Loucy (cell line): ENCODE data around the gene KSR1.
"Not testable (repeated sequence)": the region's sequence is repeated elsewhere in the genome, so short reads cannot be mapped to it uniquely, and the experiment has no call there.

ENCODE experiments used
- EZH2phosphoT487 ChIP-seq: fragments of 200-600 bp; IDR thresholded peaks from 2 replicates; pipeline ENCODE4 v1.6.1; 2018; ENCODE audit warnings: antibody characterized with exemption, mild to moderate bottlenecking, moderate library complexity, borderline replicate concordance
- TF ChIP-seq, protein P1 (sequence below): fragments of 200-600 bp; sonication (generic); conservative IDR thresholded peaks from 2 replicates; pipeline ENCODE4 v1.5.1; 2014; ENCODE audit warnings: mild to moderate bottlenecking, antibody characterized with exemption, low read length

DNA sequence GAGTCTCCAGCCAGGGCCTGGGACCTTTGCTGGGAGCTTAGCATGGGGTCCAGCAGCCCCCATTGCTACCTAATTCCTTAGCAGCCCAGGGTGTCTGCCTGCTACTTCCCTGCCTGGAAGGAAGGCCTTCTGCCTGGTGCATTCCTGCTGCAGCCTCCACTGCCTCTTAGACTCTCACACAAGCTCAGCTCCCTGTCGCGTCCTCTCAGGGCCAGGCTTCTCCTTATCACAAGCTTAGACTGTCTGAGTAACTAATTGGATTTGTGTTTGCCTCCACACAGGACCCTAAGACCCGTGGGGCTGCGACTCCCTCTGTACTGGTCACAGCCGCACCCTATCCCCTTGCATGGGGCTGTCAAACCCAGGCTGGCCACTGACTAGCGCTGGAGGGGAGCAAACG lies 181.6 kb downstream of the KSR1 start:
- TF ChIP-seq, protein P1, sequence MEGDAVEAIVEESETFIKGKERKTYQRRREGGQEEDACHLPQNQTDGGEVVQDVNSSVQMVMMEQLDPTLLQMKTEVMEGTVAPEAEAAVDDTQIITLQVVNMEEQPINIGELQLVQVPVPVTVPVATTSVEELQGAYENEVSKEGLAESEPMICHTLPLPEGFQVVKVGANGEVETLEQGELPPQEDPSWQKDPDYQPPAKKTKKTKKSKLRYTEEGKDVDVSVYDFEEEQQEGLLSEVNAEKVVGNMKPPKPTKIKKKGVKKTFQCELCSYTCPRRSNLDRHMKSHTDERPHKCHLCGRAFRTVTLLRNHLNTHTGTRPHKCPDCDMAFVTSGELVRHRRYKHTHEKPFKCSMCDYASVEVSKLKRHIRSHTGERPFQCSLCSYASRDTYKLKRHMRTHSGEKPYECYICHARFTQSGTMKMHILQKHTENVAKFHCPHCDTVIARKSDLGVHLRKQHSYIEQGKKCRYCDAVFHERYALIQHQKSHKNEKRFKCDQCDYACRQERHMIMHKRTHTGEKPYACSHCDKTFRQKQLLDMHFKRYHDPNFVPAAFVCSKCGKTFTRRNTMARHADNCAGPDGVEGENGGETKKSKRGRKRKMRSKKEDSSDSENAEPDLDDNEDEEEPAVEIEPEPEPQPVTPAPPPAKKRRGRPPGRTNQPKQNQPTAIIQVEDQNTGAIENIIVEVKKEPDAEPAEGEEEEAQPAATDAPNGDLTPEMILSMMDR: not testable (repeated sequence)
- TF ChIP-seq EZH2phosphoT487: not testable (repeated sequence)
